SJCRH30 (cell line): ENCODE measurements around the gene PEAK3. TPM values are rescaled to one million over a fixed set of nuclear protein-coding genes. Genes with fewer than 3 reads are reported as not detected.

Source experiments
- DNase-seq, 2 experiments: peaks; one replicate each; pipeline ENCODE4 v3.0.0-alpha.2; 2015 to 2020
- H3K27ac ChIP-seq: fragments of 250-450 bp; sonication (Bioruptor Pico); 2 replicates; pipeline ENCODE4 v1.5.1; 2020; ENCODE audit warnings: mild to moderate bottlenecking, moderate library complexity
- H3K27me3 ChIP-seq: fragments of 250-450 bp; sonication (Bioruptor Pico); 2 replicates; pipeline ENCODE4 v1.5.1; 2020; ENCODE audit warnings: mild to moderate bottlenecking, moderate library complexity
- H3K36me3 ChIP-seq: fragments of 250-450 bp; sonication (Bioruptor Pico); 2 replicates; pipeline ENCODE4 v1.5.1; 2020; ENCODE audit warnings: mild to moderate bottlenecking, moderate library complexity
- H3K4me1 ChIP-seq: fragments of 250-450 bp; sonication (Bioruptor Pico); 2 replicates; pipeline ENCODE4 v1.5.1; 2020; ENCODE audit warnings: mild to moderate bottlenecking, moderate library complexity
- H3K4me3 ChIP-seq: fragments of 250-450 bp; sonication (Bioruptor Pico); 2 replicates; pipeline ENCODE4 v1.5.1; 2020; ENCODE audit warnings: mild to moderate bottlenecking, moderate library complexity
- H3K9me3 ChIP-seq: fragments of 250-450 bp; sonication (Bioruptor Pico); replicated peaks from 2 replicates; pipeline ENCODE4 v1.5.1; 2020; ENCODE audit warnings: mild to moderate bottlenecking, moderate library complexity
- total RNA-seq: library from RNA; depleted of rRNA; stranded (reverse); fragments of >200 nt; shearing (Covaris generic); gene quantifications from 2 replicates; pipeline ENCODE4 v1.2.3, GENCODE V29; 2014

The PEAK3 gene
- total RNA-seq, 1 experiment from 2014 or later: 0.06 TPM

GRCh38 chr19:2320939-2321338, 39.0 kb upstream of the PEAK3 start:
- Histone ChIP-seq H3K4me3 (no peak overlapping the region), H3K27me3 (no peaks in the 10 kb centered on the region), H3K36me3 (peaks cover 6% of the 10 kb centered on the region), H3K4me1 (peaks cover 8% of the 10 kb centered on the region; the same call in 1 of the 2 replicates), H3K27ac (no peak overlapping the region), H3K9me3 (no peaks in the 10 kb centered on the region)
- DNase-seq: no peak

GRCh38 chr19:2320049-2320448, 38.1 kb upstream of the PEAK3 start:
- Histone ChIP-seq H3K27me3 (no peaks in the 10 kb centered on the region), H3K9me3 (no peaks in the 10 kb centered on the region; the same call in 1 of the 2 replicates), H3K36me3 (0 out of 2 replicates have a peak, but pooled peaks cover 4% of the 10 kb centered on the region), H3K4me3 (no peak overlapping the region), H3K27ac (no peak overlapping the region), H3K4me1 (peaks cover 8% of the 10 kb centered on the region; the same call in 1 of the 2 replicates)
- DNase-seq: no peak

GRCh38 chr19:2319551-2319950, 37.6 kb upstream of the PEAK3 start:
- no peak overlapping the region for H3K27ac ChIP-seq
- H3K4me1 ChIP-seq: peaks cover 8% of the 10 kb centered on the region; the same call in 1 of the 2 replicates
- no peak for DNase-seq
- H3K4me3 ChIP-seq: no peak overlapping the region
- 0 out of 2 replicates have a peak, but pooled peaks cover 2% of the 10 kb centered on the region for H3K36me3 ChIP-seq
- no peaks in the 10 kb centered on the region for H3K27me3 ChIP-seq
- no peaks in the 10 kb centered on the region; the same call in 1 of the 2 replicates for H3K9me3 ChIP-seq

- H3K9me3 ChIP-seq: no peaks in the 10 kb centered on the region; the same call in 1 of the 2 replicates
- H3K27ac ChIP-seq: no peak overlapping the region
- no peak for DNase-seq
- H3K4me1 ChIP-seq: peaks cover 8% of the 10 kb centered on the region; the same call in 1 of the 2 replicates
- H3K4me3 ChIP-seq: no peak overlapping the region
- H3K27me3 ChIP-seq: no peaks in the 10 kb centered on the region
- 0 out of 2 replicates have a peak, but pooled peaks cover 2% of the 10 kb centered on the region for H3K36me3 ChIP-seq
Observed at GRCh38 chr19:2318923-2319322, 36.9 kb upstream of the PEAK3 start.

GRCh38 chr19:2317756-2318155, 35.8 kb upstream of the PEAK3 start:
- peaks cover 8% of the 10 kb centered on the region; the same call in 1 of the 2 replicates for H3K4me1 ChIP-seq
- H3K4me3 ChIP-seq: no peak overlapping the region
- no peak overlapping the region for H3K27ac ChIP-seq
- H3K36me3 ChIP-seq: 0 out of 2 replicates have a peak, but pooled peaks cover 2% of the 10 kb centered on the region
- no peaks in the 10 kb centered on the region for H3K27me3 ChIP-seq
- H3K9me3 ChIP-seq: no peaks in the 10 kb centered on the region; the same call in 1 of the 2 replicates
- no peak for DNase-seq

GRCh38 chr19:2317300-2317699, 35.3 kb upstream of the PEAK3 start:
- Histone ChIP-seq H3K27me3 (no peaks in the 10 kb centered on the region), H3K4me1 (peaks cover 8% of the 10 kb centered on the region; the same call in 1 of the 2 replicates), H3K27ac (no peak overlapping the region), H3K36me3 (0 out of 2 replicates have a peak, but pooled peaks cover 2% of the 10 kb centered on the region), H3K4me3 (no peak overlapping the region), H3K9me3 (no peaks in the 10 kb centered on the region; the same call in 1 of the 2 replicates)
- DNase-seq: no peak

DNA sequence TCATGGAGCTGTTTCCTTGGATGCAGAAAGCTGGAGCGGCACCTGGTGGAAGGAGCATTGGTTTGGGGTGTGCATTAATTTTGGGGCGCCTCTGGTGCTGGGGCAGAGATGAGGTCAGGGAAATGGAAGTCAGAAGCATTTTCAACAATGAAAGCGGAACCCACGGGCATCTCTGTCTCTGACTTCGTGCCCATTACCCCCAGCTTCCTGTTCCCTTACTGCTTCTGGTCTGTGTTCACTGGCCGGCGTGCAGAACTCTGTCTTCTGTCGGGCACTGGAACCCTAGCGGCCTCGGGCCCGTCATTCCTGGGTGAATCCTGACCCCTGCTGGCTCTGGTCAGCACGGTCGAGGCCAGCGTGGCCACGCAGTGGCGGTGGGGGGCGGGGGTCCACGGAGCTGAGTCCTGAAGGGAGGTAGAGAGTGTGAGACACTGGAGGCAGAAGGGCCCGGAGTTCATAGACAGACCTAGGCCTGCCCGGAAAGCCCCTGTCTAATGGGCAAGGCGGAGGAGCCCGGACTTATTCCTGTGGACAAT, 33.9 kb upstream of the PEAK3 start:
- peaks cover 8% of the 10 kb centered on the region; the same call in 1 of the 2 replicates for H3K4me1 ChIP-seq
- no peaks in the 10 kb centered on the region for H3K27me3 ChIP-seq
- H3K36me3 ChIP-seq: no peaks in the 10 kb centered on the region
- no peak overlapping the region for H3K27ac ChIP-seq
- H3K4me3 ChIP-seq: peak overlapping the region; percentile 5; the same call in 1 of the 2 replicates
- DNase-seq: peak; percentile 79 to 85
- H3K9me3 ChIP-seq: no peaks in the 10 kb centered on the region; the same call in 1 of the 2 replicates

DNA sequence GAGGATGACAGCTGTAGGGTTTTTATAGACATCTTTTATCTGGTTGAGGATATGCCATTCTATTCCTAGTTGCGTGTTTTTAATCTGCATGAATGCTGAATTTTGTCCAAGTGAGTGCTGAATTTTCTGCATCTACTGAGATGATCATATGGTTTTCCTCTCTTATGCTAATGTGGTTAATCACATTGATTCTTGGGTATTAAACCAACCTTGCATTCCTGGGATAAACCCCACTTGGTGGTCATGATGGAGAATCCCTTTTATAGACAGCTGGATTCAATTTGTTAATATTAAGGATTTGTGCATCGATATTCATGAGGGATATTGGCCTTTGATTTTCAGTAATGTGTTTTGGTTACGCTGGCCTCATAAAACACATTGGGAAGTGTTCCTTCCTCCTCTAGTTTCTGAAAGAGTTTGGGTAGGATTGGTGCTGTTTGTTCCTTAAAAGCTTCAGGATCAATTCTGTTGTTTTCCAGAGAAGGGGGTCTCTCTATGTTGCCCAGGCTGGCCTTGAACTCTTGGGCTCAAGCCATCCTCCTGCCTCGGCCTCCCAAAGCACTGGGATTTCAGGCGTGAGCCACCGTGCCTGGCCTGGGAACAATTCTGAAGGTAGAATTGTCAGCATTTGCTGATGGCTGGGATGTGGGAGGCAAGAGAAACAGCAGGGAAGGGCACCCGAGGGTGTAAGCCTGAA, 33.3 kb upstream of the PEAK3 start:
- DNase-seq: no peak
- Histone ChIP-seq H3K4me3 (no peak overlapping the region), H3K36me3 (no peaks in the 10 kb centered on the region), H3K27me3 (no peaks in the 10 kb centered on the region), H3K27ac (no peak overlapping the region), H3K4me1 (peaks cover 8% of the 10 kb centered on the region; the same call in 1 of the 2 replicates), H3K9me3 (no peaks in the 10 kb centered on the region; the same call in 1 of the 2 replicates)

DNA sequence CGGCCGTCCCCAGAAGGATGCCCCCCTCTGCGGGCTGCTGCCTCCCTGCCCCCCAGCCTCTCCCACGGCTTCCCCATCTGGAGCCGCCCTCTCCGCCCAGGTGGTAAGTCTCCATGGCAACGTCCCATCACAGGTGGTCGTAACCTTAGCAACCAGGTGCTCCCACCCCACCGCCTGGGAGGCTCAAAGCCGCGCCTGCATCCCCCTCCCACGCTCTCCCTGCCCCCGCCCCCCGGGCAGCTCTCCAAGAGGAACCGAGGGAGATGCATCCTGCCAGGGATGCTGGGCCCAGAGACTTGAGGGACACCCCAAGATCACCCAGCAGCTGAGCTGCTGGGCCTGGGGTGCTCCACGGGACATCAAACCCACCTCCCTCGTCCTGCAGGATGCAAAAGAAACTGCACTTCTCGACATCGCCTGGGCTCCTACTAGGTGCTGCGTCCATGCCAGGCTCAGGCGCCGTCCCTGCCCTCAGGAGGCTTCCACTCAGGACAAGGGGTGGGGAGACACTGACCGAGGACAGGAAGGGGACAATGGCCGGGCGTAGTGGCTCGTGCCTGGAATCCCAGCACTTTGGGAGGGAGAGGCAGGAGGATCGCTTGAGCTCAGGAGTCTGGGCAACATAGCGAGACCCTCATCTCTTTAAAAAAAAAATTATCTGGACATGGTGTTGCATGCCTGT, 31.0 kb upstream of the PEAK3 start:
- no peak for DNase-seq
- no peaks in the 10 kb centered on the region for H3K27me3 ChIP-seq
- H3K4me3 ChIP-seq: no peak overlapping the region
- no peaks in the 10 kb centered on the region for H3K36me3 ChIP-seq
- H3K4me1 ChIP-seq: peaks cover 13% of the 10 kb centered on the region
- H3K27ac ChIP-seq: no peak overlapping the region
- H3K9me3 ChIP-seq: no peaks in the 10 kb centered on the region; the same call in 1 of the 2 replicates

DNA sequence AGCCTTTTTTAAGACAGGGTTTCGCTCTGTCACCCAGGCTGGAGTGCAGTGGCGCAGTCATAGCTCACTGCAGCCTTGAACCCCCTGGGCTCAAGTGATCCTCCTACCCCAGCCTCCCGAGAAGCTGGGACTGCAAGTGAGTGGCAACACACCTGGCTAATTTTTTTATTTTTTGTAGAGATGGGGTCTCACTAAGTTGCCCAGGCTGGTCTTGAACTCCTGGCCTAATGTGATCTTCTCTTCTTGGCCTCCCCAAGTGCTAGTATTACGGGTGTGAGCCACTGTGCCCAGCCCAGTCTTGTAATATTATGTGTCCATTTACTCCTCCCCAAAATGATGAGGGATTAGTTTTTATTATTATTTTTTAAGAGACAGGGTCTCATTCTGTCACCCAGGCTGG, 29.1 kb upstream of the PEAK3 start:
- Histone ChIP-seq H3K4me3 (no peak overlapping the region), H3K27me3 (no peaks in the 10 kb centered on the region), H3K27ac (no peak overlapping the region), H3K4me1 (peaks cover 11% of the 10 kb centered on the region), H3K9me3 (no peaks in the 10 kb centered on the region; the same call in 1 of the 2 replicates), H3K36me3 (no peaks in the 10 kb centered on the region)
- DNase-seq: no peak

DNA sequence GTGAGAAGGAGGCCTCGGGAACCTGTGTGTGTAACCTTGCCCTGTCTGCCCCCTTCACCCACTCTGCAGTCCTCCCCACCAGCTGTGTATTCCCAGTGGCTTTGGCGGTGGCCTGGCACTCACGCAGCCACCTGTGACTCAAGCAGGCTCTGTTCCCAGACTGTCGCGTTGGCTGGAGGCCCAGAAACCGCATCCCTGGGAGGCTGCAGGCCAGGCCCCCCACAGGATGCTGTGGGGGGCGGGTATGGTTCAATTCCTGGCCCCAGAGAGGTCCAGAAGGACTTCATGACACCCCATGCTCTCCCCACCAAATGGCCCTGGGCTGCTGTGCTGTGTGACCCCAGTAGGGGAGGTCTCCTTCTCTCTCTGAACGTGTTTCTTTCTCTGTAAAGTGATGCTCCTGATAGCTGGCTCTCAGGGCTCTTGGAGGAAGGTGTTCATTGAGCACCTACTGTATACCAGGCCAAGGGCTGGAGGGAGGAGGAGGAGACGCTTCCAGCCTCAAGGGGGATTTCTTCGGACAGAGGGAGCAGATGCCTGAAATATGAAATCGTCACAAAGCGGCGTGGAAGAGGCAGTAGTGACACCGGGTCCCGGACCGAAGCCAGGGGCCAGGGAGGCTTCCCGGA, 27.9 kb upstream of the PEAK3 start:
- no peaks in the 10 kb centered on the region; the same call in 1 of the 2 replicates for H3K9me3 ChIP-seq
- H3K27ac ChIP-seq: no peak overlapping the region
- H3K4me1 ChIP-seq: peaks cover 14% of the 10 kb centered on the region
- H3K36me3 ChIP-seq: no peaks in the 10 kb centered on the region
- no peaks in the 10 kb centered on the region for H3K27me3 ChIP-seq
- no peak overlapping the region for H3K4me3 ChIP-seq
- DNase-seq: peak; percentile 77 to 78

- peaks cover 14% of the 10 kb centered on the region for H3K4me1 ChIP-seq
- no peak within 1 kb of the TSS for H3K4me3 ChIP-seq
- H3K9me3 ChIP-seq: no peaks in the 10 kb centered on the region
- H3K27me3 ChIP-seq: no peaks in the 10 kb centered on the region
- H3K27ac ChIP-seq: no peak within 1 kb of the TSS
- H3K36me3 ChIP-seq: no peaks in the 10 kb centered on the region
- DNase-seq: no peak
Observed at GRCh38 chr19:2308114-2308556, 26.2 kb upstream of the PEAK3 start, which contains the start of gene LINGO3. TSS of gene LINGO3 (minus strand) at chr19:2308154. CDS start at chr19:2291776, 16,378 bp downstream.

- H3K36me3 ChIP-seq: no peaks in the 10 kb centered on the region
- H3K4me3 ChIP-seq: no peak overlapping the region
- peaks cover 17% of the 10 kb centered on the region for H3K4me1 ChIP-seq
- no peaks in the 10 kb centered on the region for H3K9me3 ChIP-seq
- DNase-seq: no peak
- no peaks in the 10 kb centered on the region for H3K27me3 ChIP-seq
- H3K27ac ChIP-seq: no peak overlapping the region
Observed at GRCh38 chr19:2307518-2308012, 25.6 kb upstream of the PEAK3 start.

DNA sequence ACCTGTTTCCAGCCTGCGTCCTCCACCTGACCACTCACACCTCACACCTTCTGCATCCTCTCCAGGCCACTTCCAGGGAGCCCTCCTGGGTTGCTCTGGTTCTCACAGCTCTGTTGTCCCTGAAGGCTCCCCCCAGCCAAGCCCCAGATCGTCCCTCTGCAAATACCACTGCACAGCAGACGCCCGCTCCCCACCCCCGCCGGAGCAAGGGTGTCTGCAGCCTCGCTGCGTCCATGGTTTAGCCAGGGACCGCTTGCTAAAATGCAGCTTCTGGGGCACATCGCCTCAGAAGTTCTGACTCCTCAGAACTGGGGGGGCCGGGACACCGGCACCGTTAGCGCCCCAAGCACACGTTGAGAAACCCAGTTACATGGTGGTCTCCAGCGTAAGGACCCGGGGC, 25.0 kb upstream of the PEAK3 start:
- no peak overlapping the region for H3K27ac ChIP-seq
- DNase-seq: no peak
- H3K4me3 ChIP-seq: no peak overlapping the region
- no peaks in the 10 kb centered on the region for H3K9me3 ChIP-seq
- no peaks in the 10 kb centered on the region for H3K36me3 ChIP-seq
- H3K4me1 ChIP-seq: peaks cover 20% of the 10 kb centered on the region
- H3K27me3 ChIP-seq: no peaks in the 10 kb centered on the region
